ENCODE measurements around the gene UNC13A.

The UNC13A gene

DNA sequence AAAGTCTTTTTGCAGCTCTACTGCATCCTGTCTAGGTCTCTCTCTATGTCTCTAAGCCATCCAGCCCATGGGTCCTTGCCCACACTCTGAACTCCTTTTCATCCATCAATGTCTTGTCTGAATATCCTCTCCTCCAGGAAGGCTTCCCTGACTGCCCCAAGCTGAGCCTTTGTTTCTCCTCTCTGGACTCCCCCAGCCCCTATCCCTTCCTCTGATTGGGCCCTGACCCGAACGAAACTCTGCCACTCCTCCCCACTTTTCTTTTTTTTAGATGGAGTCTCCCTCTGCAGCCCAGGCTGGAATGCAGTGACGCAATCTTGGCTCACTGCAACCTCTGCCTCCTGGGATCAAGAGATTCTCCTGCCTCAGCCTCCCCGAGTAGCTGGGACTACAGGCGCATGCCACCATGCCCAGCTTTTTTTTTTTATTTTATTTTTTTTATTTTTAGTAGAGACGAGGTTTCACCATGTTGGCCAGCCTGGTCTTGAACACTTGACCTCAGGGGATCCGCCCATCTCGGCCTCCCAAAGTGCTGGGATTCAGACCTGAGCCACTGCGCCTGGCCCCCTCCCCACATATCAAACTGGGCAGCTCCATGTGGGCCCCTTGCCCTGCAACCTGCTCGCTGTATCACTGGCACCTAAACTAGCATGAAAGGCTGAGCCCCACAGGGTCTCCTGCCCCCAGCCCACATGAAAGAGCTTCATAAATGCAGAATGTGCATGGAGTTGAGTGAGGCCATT, 870 bp upstream of the UNC13A start:
- in situ Hi-C loops (cut with HindIII; ENCODE audit: low pct_unique_long_range_greater_than_20kb, low sequenced_read_pairs), result no loop called here

DNA sequence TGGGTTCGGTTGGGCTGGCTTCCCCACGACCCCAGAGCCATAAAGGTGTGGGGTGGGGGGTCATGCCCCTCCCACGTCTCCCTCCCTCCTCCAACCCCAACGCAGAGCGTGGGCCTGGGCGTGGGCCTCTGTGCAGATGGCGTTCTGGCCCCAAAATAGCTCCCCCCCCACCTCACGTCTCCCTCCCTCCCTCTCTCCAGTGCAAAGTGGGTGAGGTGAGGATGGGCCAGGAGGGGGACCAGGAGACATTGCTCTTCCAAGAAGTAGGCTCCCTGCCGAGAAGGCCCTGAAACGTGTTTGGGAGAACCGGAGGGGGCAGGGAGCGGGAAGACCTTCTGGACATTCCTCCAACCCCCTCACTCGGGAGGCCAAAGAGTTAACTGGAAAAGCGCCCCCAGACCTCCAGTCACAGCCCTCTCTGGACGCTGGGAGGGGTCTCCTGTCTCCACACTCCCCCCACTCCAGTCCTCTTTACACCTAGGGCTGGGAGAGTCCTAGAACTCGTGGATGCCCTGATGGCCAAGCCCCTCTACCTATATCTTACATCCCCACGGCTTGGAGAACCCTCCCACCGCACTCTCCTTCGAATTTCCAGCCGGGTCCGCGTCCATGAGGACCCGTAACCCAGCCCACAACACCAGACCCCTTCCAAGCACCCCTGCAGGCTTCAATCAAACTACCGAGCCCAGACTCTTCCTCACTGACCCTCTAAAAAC, 855 bp downstream of the UNC13A start:
- in situ Hi-C loops (cut with HindIII; ENCODE audit: low pct_unique_long_range_greater_than_20kb, low sequenced_read_pairs), result no loop called here
- no peak for DNase-seq (ENCODE audit: low read depth in 1 of 2, low spot score in 1 of 2)
- no peak for TF ChIP-seq JUND (IDR thresholded peaks at IDR 0.05; ENCODE audit: low read depth)

More for the DNA sequence above, 870 bp upstream of the UNC13A start:
- TF ChIP-seq JUND (IDR thresholded peaks at IDR 0.05; ENCODE audit: low read depth), result no peak
- DNase-seq (ENCODE audit: low read depth in 1 of 2, low spot score in 1 of 2), result no peak

GRCh38 chr19:17686592-17687024, 1.5 kb downstream of the UNC13A start:
- peak in 1 of 2 experiments; percentile 23 for DNase-seq (ENCODE audit: low read depth in 1 of 2, low spot score in 1 of 2)
- in situ Hi-C loops (cut with HindIII; ENCODE audit: low pct_unique_long_range_greater_than_20kb, low sequenced_read_pairs), result no loop called here
- no peak for TF ChIP-seq JUND (IDR thresholded peaks at IDR 0.05; ENCODE audit: low read depth)

- TF ChIP-seq JUND (IDR thresholded peaks at IDR 0.05; ENCODE audit: low read depth), result no peak
- in situ Hi-C loops (cut with HindIII; ENCODE audit: low pct_unique_long_range_greater_than_20kb, low sequenced_read_pairs), result no loop called here
- no peak for DNase-seq (ENCODE audit: low read depth in 1 of 2, low spot score in 1 of 2)
Measured at GRCh38 chr19:17686023-17686521, 2.1 kb downstream of the UNC13A start.

- in situ Hi-C loops (cut with HindIII; ENCODE audit: low pct_unique_long_range_greater_than_20kb, low sequenced_read_pairs), result no loop called here
- no peak for TF ChIP-seq JUND (IDR thresholded peaks at IDR 0.05; ENCODE audit: low read depth)
- no peak for DNase-seq (ENCODE audit: low read depth in 1 of 2, low spot score in 1 of 2)
Measured at GRCh38 chr19:17685451-17686022, 2.6 kb downstream of the UNC13A start.

DNA sequence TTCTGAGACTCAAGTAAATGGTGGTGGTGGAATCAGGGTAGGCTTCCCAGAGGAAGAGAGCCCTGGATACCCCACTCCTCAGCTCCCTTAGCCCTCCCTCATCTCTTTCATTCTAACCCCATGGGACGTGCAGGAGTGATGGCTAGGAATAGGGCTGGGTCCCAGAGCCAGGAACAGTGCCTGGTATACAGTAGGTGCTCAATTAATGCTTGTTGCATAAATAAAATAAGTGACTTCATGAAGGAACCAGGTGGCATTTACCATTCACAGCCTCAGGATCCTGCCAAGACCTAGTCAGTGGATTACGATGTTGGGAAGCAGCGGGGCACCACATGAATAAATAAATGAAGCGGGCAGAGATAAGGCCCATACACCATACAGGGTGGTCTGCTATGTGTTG, 3.9 kb downstream of the UNC13A start:
- DNase-seq (ENCODE audit: low read depth in 1 of 2, low spot score in 1 of 2), result no peak
- in situ Hi-C loops (cut with HindIII; ENCODE audit: low pct_unique_long_range_greater_than_20kb, low sequenced_read_pairs), result no loop called here
- TF ChIP-seq JUND (IDR thresholded peaks at IDR 0.05; ENCODE audit: low read depth), result no peak

DNA sequence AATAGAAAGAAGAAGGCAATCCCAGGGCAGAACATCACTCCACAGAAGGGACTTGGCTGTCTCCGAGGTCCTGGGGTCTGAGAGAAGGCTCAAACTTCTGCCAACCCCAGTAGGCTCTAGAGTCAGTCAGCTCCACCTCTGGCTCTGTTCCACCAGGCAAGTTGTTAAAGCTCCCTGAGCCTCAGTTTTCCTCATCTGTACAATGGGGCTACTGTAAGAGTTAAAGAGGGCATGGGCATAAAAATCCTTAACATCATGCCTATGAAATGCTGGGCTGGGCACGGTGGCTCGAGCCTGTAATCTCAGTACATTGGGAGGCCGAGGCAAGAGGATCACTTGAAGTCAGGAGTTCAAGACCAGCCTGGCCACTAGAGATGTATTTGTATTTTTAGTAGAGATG, 5.1 kb downstream of the UNC13A start:
- TF ChIP-seq JUND (IDR thresholded peaks at IDR 0.05; ENCODE audit: low read depth), result no peak
- DNase-seq (ENCODE audit: low read depth in 1 of 2, low spot score in 1 of 2), result no peak
- in situ Hi-C loops (cut with HindIII; ENCODE audit: low pct_unique_long_range_greater_than_20kb, low sequenced_read_pairs), result no loop called here

DNA sequence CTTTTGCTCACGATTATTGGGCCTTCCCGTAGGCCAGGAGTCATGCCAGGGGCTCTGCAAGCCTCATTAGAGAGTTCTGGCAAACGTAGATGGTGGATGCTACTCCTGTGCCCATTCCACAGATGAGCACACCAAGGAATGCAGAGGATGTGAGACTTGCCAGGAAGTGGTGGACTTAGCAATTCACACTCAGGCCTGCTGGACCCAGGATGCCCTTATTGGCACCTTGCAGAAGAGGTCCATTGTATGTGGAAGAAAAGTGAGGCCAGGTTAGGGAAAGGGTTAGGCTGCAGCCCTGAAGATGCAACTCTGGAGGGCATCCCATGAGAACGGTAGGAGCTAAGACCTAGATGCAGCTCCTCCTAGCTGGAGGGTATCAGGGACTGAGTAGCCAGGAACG, 5.9 kb downstream of the UNC13A start:
- no peak for TF ChIP-seq JUND (IDR thresholded peaks at IDR 0.05; ENCODE audit: low read depth)
- no peak for DNase-seq (ENCODE audit: low read depth in 1 of 2, low spot score in 1 of 2)
- in situ Hi-C loops (cut with HindIII; ENCODE audit: low pct_unique_long_range_greater_than_20kb, low sequenced_read_pairs), result no loop called here

- DNase-seq (ENCODE audit: low read depth in 1 of 2, low spot score in 1 of 2), result peak; percentile 56 to 60
- in situ Hi-C loops (cut with HindIII; ENCODE audit: low pct_unique_long_range_greater_than_20kb, low sequenced_read_pairs), result no loop called here
- TF ChIP-seq JUND (IDR thresholded peaks at IDR 0.05; ENCODE audit: low read depth), result no peak
Measured at GRCh38 chr19:17681505-17682125, 6.5 kb downstream of the UNC13A start.

DNA sequence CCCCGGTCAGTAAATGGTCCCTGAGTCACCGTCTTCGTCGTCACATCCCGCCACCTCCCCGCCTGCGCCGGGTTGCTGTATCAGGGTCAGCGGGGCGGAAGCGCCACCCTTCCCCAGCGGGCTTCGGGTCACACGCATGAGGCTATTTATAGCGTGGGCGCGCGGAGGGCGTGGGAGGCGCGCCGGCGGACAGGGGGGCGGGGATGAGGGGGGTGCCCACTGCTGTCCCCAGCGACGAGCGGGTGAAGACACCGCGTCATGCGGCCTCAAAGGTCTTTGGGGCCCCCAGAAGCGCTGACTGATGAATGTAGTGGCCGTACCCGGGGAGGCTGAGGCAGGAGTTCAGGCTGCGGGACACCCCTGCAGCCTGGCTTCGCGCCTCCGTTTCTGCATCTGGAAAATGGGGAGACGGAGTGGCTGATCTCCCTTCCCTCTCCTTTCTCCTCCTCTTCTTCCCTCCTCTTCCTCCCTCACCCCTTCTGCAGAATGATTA, 7.9 kb downstream of the UNC13A start:
- TF ChIP-seq JUND (IDR thresholded peaks at IDR 0.05; ENCODE audit: low read depth), result no peak
- in situ Hi-C loops (cut with HindIII; ENCODE audit: low pct_unique_long_range_greater_than_20kb, low sequenced_read_pairs), result no loop called here
- no peak for DNase-seq (ENCODE audit: low read depth in 1 of 2, low spot score in 1 of 2)

- DNase-seq (ENCODE audit: low read depth in 1 of 2, low spot score in 1 of 2), result no peak
Measured at GRCh38 chr19:17679526-17680229, 8.5 kb downstream of the UNC13A start.

GRCh38 chr19:17678836-17679235, 9.3 kb downstream of the UNC13A start:
- in situ Hi-C loops (cut with HindIII; ENCODE audit: low pct_unique_long_range_greater_than_20kb, low sequenced_read_pairs), result no loop called here

More at GRCh38 chr19:17679526-17680229, 8.5 kb downstream of the UNC13A start:
- TF ChIP-seq JUND (IDR thresholded peaks at IDR 0.05; ENCODE audit: low read depth), result no peak
- in situ Hi-C loops (cut with HindIII; ENCODE audit: low pct_unique_long_range_greater_than_20kb, low sequenced_read_pairs), result no loop called here

More at GRCh38 chr19:17678836-17679235, 9.3 kb downstream of the UNC13A start:
- no peak for TF ChIP-seq JUND (IDR thresholded peaks at IDR 0.05; ENCODE audit: low read depth)
- DNase-seq (ENCODE audit: low read depth in 1 of 2, low spot score in 1 of 2), result no peak
